Endothelial cell (in vitro differentiated cells): ENCODE data around the gene MACROD2. TPM values are rescaled to one million over a fixed set of nuclear protein-coding genes. Genes with fewer than 3 reads are reported as not detected.

Source experiments
- DNase-seq: peaks from one replicate; pipeline ENCODE4 v3.0.0; 2021; ENCODE audit warnings: low spot score
- H3K27ac Mint-ChIP-seq: one replicate; pipeline ENCODE4 v1.8.0; 2021; ENCODE audit warnings: mixed read lengths, inconsistent platforms; ENCODE audit not compliant: unreplicated experiment
- H3K27me3 Mint-ChIP-seq: one replicate; pipeline ENCODE4 v1.8.0; 2021; ENCODE audit warnings: mild to moderate bottlenecking, moderate library complexity, mixed read lengths, inconsistent platforms; ENCODE audit not compliant: unreplicated experiment
- H3K36me3 Mint-ChIP-seq: one replicate; pipeline ENCODE4 v1.8.0; 2021; ENCODE audit warnings: mild to moderate bottlenecking, low read depth, mixed read lengths, inconsistent platforms; ENCODE audit not compliant: unreplicated experiment
- H3K4me1 Mint-ChIP-seq: one replicate; pipeline ENCODE4 v1.8.0; 2021; ENCODE audit warnings: mild to moderate bottlenecking, mixed read lengths, inconsistent platforms; ENCODE audit not compliant: unreplicated experiment
- H3K4me3 Mint-ChIP-seq: one replicate; pipeline ENCODE4 v1.8.0; 2021; ENCODE audit warnings: mild to moderate bottlenecking, mixed read lengths, inconsistent platforms; ENCODE audit not compliant: unreplicated experiment
- H3K9me3 Mint-ChIP-seq: one replicate; pipeline ENCODE4 v1.8.0; 2021; ENCODE audit warnings: mixed read lengths, inconsistent platforms; ENCODE audit not compliant: unreplicated experiment
- total RNA-seq: library from RNA; stranded (reverse); fragmentation: NEBNext Ultra II Directional; extraction: Animal tissue kit (Norgen Biotek cat#: 25700); gene quantifications from one replicate; pipeline ENCODE4 v1.2.1, GENCODE V29; 2021; ENCODE audit not compliant: unreplicated experiment
- TF ChIP-seq, protein P1 (sequence below): fragments of 200-600 bp; sonication (generic); IDR thresholded peaks from one replicate; pipeline ENCODE4 v1.5.0; 2021; ENCODE audit warnings: antibody characterized with exemption; ENCODE audit not compliant: unreplicated experiment

Gene MACROD2
- total RNA-seq, 1 donor from 2014 or later = 6.4 TPM

DNA sequence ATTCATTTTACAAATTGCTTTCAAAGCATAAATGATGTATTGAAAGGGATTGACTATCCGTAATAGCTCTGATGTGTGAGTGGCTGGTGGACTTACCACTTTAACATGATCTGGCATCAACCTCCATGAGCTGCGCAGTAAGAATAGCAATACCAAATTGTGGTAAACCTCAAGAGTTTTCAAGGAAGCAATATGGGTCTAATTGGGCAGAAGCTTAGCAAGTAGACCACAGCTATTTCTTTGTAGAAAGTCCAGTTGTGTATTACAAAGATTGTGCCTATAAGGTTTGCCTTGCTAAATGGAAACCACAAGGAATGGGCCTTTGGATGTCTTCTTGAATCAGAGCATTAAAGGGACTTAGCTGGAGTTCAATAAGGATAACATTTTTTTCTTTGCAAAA is 1841.3 kb downstream of the MACROD2 start:
- Mint-ChIP-seq H3K27ac (no peak overlapping the region), H3K4me3 (no peak overlapping the region), H3K36me3 (no peaks in the 10 kb centered on the region), H3K27me3 (no peaks in the 10 kb centered on the region), H3K4me1 (no peaks in the 10 kb centered on the region), H3K9me3 (no peaks in the 10 kb centered on the region)
- TF ChIP-seq, protein P1, sequence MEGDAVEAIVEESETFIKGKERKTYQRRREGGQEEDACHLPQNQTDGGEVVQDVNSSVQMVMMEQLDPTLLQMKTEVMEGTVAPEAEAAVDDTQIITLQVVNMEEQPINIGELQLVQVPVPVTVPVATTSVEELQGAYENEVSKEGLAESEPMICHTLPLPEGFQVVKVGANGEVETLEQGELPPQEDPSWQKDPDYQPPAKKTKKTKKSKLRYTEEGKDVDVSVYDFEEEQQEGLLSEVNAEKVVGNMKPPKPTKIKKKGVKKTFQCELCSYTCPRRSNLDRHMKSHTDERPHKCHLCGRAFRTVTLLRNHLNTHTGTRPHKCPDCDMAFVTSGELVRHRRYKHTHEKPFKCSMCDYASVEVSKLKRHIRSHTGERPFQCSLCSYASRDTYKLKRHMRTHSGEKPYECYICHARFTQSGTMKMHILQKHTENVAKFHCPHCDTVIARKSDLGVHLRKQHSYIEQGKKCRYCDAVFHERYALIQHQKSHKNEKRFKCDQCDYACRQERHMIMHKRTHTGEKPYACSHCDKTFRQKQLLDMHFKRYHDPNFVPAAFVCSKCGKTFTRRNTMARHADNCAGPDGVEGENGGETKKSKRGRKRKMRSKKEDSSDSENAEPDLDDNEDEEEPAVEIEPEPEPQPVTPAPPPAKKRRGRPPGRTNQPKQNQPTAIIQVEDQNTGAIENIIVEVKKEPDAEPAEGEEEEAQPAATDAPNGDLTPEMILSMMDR = no peak
- DNase-seq = no peak

DNA sequence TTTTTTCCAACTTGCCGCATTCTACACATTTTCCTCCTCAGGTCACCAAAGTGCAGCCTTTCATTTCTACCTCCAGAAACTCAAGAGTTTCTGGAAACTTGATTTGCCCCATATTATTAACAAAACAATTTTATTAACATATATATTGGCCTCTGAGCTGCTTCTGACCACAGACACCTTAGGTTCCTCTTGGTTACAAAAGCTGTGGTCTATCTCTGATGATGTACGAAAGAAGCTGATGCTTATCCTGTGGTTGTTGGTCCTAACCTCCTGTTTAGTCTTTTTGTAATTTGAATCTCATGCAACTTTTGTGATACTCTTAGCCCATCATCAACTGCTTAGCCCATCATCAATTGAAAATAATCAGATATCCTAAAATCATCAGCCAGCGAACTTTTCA is 1842.2 kb downstream of the MACROD2 start:
- Mint-ChIP-seq H3K36me3 (no peaks in the 10 kb centered on the region), H3K9me3 (no peaks in the 10 kb centered on the region), H3K4me3 (no peak overlapping the region), H3K27ac (no peak overlapping the region), H3K27me3 (no peaks in the 10 kb centered on the region), H3K4me1 (no peaks in the 10 kb centered on the region)
- TF ChIP-seq, protein P1 = no peak
- DNase-seq = no peak

DNA sequence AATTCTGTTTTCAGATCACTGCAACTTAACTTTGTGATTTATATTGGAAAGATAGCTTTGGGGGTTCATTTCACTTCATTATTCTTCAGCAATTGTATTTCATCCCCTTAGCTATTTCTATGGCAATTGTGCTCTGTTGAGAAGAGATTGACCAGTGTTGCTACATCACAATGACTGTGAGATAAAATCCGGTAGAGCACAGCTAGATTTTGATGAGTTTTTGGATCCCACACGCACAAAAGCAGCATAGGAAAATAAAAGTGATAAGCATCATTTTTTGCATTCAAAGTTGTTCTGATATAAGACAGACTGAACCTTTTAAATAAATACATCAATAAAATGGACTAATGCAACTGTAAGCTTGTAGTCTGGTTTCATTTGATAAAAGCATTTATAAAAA is 1843.2 kb downstream of the MACROD2 start:
- H3K4me1 Mint-ChIP-seq = no peaks in the 10 kb centered on the region
- TF ChIP-seq, protein P1 = no peak
- H3K4me3 Mint-ChIP-seq = no peak overlapping the region
- DNase-seq = no peak
- H3K27me3 Mint-ChIP-seq = no peaks in the 10 kb centered on the region
- H3K27ac Mint-ChIP-seq = no peak overlapping the region
- no peaks in the 10 kb centered on the region for H3K36me3 Mint-ChIP-seq
- H3K9me3 Mint-ChIP-seq = no peaks in the 10 kb centered on the region

DNA sequence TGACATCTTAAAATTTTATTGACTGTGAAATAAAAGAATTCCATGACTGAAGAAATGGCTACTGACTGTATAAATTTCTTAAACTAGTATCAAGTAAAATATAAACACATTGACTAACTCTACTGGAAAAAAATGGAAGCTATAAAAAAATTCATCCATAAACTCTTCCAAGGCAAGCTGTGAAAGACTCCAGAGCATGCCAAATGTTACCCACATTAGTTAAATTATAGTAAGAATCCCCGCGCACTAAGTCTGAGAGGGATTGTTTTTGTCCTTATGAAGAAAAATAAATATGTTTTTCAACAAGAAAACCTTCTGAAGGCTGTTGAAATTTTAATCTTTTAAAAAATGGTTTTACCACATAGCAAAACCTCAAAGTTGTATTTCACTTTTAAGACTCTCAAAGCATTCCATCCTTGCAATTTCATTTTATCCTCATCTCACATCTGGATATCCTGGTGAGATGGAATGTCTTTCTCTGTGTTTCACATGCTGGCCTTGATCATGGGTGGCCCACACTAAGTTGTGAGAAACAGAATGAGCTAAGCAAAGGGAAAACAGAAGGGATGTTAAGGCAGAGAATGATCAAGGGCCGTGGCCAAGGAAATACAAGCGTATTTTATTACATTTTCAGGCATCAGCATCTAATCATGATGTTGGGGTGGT is 1845.5 kb downstream of the MACROD2 start:
- TF ChIP-seq, protein P1 = no peak
- Mint-ChIP-seq H3K4me3 (no peak overlapping the region), H3K4me1 (no peaks in the 10 kb centered on the region), H3K27me3 (no peaks in the 10 kb centered on the region), H3K27ac (no peak overlapping the region), H3K36me3 (no peaks in the 10 kb centered on the region), H3K9me3 (no peaks in the 10 kb centered on the region)
- DNase-seq = no peak

DNA sequence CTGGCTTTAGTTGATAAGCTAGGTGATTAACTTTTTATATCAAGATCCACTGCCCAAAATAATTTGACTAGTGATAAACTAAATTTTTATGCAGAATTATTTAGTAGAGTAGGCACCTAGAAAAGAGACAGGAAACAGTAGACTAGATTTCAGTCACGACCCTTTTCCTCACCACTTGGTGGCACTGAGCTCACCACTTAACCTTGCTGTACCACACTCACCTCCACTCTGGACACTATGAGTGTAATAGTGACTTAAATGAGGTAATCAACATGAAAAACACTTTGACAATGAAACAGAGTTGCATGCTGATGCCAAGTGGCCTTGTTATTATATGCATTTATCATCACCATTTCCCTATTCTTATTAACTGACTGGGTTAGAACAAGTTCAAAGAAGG is 1847.6 kb downstream of the MACROD2 start:
- H3K27me3 Mint-ChIP-seq = no peaks in the 10 kb centered on the region
- DNase-seq = no peak
- TF ChIP-seq, protein P1 = no peak
- H3K4me1 Mint-ChIP-seq = no peaks in the 10 kb centered on the region
- no peak overlapping the region for H3K4me3 Mint-ChIP-seq
- H3K9me3 Mint-ChIP-seq = no peaks in the 10 kb centered on the region
- H3K27ac Mint-ChIP-seq = no peak overlapping the region
- H3K36me3 Mint-ChIP-seq = no peaks in the 10 kb centered on the region
